ENCODE measurements around the gene NODAL. TPM values are rescaled to one million over a fixed set of nuclear protein-coding genes. Genes with fewer than 3 reads are reported as not detected.
A peak's percentile ranks its signal among the peaks of the same experiment; 100 is the strongest.

The NODAL gene
- total and polyA plus RNA-seq, 2 experiments from 2014 or later, result not detected

DNA sequence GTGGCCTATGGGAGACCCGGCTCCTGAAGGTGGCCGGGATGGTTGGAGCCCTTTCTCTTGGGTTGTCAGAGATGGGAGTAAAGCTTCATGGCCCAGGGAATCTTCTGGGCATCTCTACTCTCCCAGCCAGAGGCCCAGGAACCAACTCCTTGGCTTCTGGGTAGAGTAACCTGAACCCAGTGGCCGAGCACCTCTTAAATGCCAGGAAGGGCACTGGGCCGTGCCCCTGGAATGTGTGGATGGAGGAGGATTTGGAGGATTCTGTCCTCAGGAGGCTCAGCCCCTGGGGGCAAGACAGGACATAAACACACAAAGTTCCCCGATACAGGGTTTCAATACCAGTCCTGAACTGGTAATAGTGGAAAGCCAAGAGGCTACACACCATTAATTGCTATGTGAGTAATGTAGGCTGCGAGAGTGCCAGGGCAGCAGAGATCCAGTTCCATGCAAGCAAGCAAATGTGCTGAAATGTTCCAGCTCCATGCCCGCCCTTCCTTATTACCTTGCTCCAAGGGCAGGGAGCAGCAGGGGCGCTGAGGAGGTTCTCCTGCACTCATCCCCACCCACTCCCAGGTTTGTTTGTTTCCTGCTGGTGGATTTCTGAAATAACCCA is 38.3 kb upstream of the NODAL start:
- Histone ChIP-seq H2AFZ (no peak overlapping the region), H3K4me2 (ENCODE audit: unreplicated experiment) (no peak overlapping the region), H3K4me3 (no peak overlapping the region), H3K9me3 (ENCODE audit: low read depth) (no peaks in the 10 kb centered on the region), H3K79me2 (ENCODE audit: insufficient read depth) (no peaks in the 10 kb centered on the region), H3K27ac (no peak overlapping the region), H3K27me3 (replicated peaks; ENCODE audit: insufficient read depth) (peaks cover 23% of the 10 kb centered on the region), H3K9ac (no peak overlapping the region), H3K4me1 (ENCODE audit: insufficient read depth) (no peaks in the 10 kb centered on the region), H3F3A (ENCODE audit: insufficient read depth) (no peaks in the 10 kb centered on the region), H3K36me3 (ENCODE audit: low read depth) (no peaks in the 10 kb centered on the region), H4K20me1 (ENCODE audit: insufficient read depth) (no peaks in the 10 kb centered on the region), H3K9me2 (ENCODE audit: insufficient read depth) (no peaks in the 10 kb centered on the region)
- 87 to 93% methylated on average over 8 of the region's 8 CpGs for WGBS, 2 experiments (ENCODE audit: low coverage in 1 of 2, low lambda C conversion rate in 2 of 2, missing lambda C conversion rate in 2 of 2)
- no peak for TF ChIP-seq EZH2 (IDR thresholded peaks at IDR 0.05; ENCODE audit: insufficient read depth, poor library complexity, severe bottlenecking)
- TF ChIP-seq EZH2phosphoT487 (IDR thresholded peaks at IDR 0.05; ENCODE audit: insufficient read depth, low read depth), result no peak
- DNase-seq, result no peak
- in situ Hi-C loops (cut with MboI), result no loop called here

DNA sequence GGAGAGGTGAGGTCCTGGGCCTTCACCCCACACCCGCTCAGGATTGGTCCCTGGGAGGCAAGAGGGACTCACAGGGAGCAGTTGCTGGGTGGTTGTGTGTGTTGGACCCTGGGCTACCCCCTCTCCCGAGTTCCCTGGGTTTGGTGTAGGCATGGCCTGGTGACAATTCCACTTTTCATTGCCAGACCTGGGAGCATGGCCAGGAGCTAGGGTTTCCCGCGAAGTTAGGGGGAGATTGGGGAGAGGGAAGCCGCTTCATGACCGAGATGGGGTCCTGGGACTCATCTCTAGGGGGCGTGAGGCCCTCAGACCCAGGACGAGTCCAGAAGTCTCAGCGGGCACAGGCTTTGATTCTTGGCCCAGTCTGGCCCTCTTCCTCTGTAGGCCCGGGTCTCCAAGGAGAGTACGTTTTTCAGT is 37.7 kb upstream of the NODAL start:
- H3K79me2 ChIP-seq (ENCODE audit: insufficient read depth), result no peaks in the 10 kb centered on the region
- H3K9me2 ChIP-seq (ENCODE audit: insufficient read depth), result no peaks in the 10 kb centered on the region
- no peaks in the 10 kb centered on the region for H3K36me3 ChIP-seq (ENCODE audit: low read depth)
- no peaks in the 10 kb centered on the region for H3K4me1 ChIP-seq (ENCODE audit: insufficient read depth)
- peaks cover 23% of the 10 kb centered on the region for H3K27me3 ChIP-seq (replicated peaks; ENCODE audit: insufficient read depth)
- H3F3A ChIP-seq (ENCODE audit: insufficient read depth), result no peaks in the 10 kb centered on the region
- DNase-seq, result no peak
- H3K4me3 ChIP-seq, result peak overlapping the region; percentile 69
- no peaks in the 10 kb centered on the region for H3K9me3 ChIP-seq (ENCODE audit: low read depth)
- H4K20me1 ChIP-seq (ENCODE audit: insufficient read depth), result no peaks in the 10 kb centered on the region
- H2AFZ ChIP-seq, result 0 out of 2 replicates have a peak overlapping the region, but pooled peaks have one; percentile 50
- H3K9ac ChIP-seq, result no peak overlapping the region
- in situ Hi-C loops (cut with MboI), result no loop called here
- TF ChIP-seq EZH2phosphoT487 (IDR thresholded peaks at IDR 0.05; ENCODE audit: insufficient read depth, low read depth) (no peak), EZH2 (IDR thresholded peaks at IDR 0.05; ENCODE audit: insufficient read depth, poor library complexity, severe bottlenecking) (no peak)
- no peak overlapping the region for H3K4me2 ChIP-seq (ENCODE audit: unreplicated experiment)
- no peak overlapping the region for H3K27ac ChIP-seq
- 50 to 59% methylated on average over 11 of the region's 11 CpGs for WGBS, 2 experiments (ENCODE audit: low coverage in 1 of 2, low lambda C conversion rate in 2 of 2, missing lambda C conversion rate in 2 of 2)

DNA sequence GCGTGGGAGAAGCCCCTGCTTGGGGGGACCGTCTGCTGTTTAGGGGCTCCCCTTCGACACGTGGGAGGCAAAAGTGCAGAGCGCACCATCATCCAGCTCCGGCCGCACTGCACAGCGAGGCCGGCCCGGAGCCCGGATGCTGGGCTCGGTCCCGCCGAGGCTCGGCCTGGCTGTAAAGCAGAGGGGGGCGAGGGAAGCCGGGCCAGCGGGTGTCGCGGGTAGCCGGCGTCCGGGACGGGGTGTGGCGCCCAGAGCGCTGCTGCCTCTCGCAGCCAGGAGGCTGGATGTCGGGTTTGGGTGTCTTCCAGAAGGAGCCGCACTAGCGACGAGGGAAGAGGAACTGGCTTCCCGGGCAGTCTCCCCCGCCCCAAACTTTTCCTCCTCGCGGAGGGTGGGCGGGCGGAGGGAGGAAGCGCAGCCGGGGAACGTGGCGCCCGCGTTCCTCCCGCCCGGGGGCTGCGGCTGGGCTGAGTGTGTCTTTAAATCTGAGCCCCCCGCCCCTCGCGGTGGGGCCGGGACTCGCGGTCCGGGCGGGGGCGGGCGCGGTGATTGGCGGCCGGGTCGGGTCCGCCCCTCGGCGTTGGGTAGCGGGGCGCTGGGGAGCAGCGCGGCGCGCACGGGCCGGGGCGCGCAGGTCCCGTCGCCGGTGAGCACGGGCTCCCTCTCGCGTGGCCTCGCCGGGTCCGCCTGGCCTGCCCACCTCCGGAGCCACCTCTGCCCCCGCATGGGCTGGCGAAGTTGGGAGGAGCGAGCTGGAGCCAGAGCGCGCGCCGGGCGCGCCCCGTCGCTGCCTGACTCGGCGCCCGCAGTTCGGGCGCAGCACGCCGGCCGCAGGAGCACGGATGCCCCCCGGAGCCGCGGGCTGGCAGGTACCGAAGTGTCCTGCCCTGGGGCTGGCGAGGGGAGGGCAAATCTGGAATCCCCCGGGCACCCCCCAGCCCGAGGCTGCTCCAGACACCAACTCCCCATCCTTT is 37.0 kb upstream of the NODAL start, which contains the start of gene PALD1:
TSS of gene PALD1 (plus strand) at position 577 of the 974 bp plus-strand sequence. CDS start 47,185 bp downstream, outside the sequence.
- TF ChIP-seq EZH2phosphoT487 (IDR thresholded peaks at IDR 0.05; ENCODE audit: insufficient read depth, low read depth) (no peak), EZH2 (IDR thresholded peaks at IDR 0.05; ENCODE audit: insufficient read depth, poor library complexity, severe bottlenecking) (no peak)
- Histone ChIP-seq H3K36me3 (ENCODE audit: low read depth) (no peaks in the 10 kb centered on the region), H3K9me2 (ENCODE audit: insufficient read depth) (no peaks in the 10 kb centered on the region), H4K20me1 (ENCODE audit: insufficient read depth) (no peaks in the 10 kb centered on the region), H3K79me2 (ENCODE audit: insufficient read depth) (no peaks in the 10 kb centered on the region), H3K4me2 (ENCODE audit: unreplicated experiment) (peak within 1 kb of the TSS; percentile 47), H2AFZ (peak within 1 kb of the TSS; percentile 50), H3K9ac (peak within 1 kb of the TSS; percentile 41), H3K27ac (no peak within 1 kb of the TSS), H3K27me3 (replicated peaks; ENCODE audit: insufficient read depth) (peaks cover 27% of the 10 kb centered on the region), H3K9me3 (ENCODE audit: low read depth) (no peaks in the 10 kb centered on the region), H3F3A (ENCODE audit: insufficient read depth) (no peaks in the 10 kb centered on the region), H3K4me1 (ENCODE audit: insufficient read depth) (no peaks in the 10 kb centered on the region), H3K4me3 (peak within 1 kb of the TSS; percentile 69)
- WGBS, 2 experiments (ENCODE audit: low coverage in 1 of 2, low lambda C conversion rate in 2 of 2, missing lambda C conversion rate in 2 of 2), result 1% methylated on average over 51 to 71 of the region's 110 CpGs
- in situ Hi-C loops (cut with MboI), result no loop called here
- DNase-seq, result peak; percentile 57

DNA sequence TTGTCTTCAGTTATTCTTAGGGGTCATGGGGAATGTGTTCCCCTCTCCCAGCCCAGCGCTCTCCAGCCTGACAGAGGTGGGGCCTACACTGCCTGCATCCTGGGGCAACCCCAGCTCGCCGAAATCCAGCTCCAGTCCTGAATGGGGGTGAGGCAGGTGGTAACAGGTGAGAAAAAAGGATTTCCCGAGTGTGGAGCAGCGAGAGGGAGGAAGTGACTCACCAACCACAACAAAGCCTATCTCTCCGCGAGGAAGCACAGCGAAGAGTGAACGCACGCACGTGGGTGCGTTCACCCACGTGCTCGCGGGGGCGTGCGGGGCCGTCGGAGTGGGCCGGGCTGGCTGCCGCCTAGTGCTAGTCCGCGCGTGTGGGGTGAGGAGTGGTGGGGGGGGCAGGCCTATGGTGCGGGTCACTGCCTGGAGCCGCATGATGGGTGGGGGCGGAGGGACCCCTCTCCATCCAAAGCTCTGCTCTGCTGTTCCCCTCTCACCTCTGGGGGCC is 36.2 kb upstream of the NODAL start:
- Histone ChIP-seq H3K4me2 (ENCODE audit: unreplicated experiment) (no peak overlapping the region), H3K4me3 (no peak overlapping the region), H3K4me1 (ENCODE audit: insufficient read depth) (no peaks in the 10 kb centered on the region), H3F3A (ENCODE audit: insufficient read depth) (no peaks in the 10 kb centered on the region), H3K9me3 (ENCODE audit: low read depth) (no peaks in the 10 kb centered on the region), H3K27me3 (replicated peaks; ENCODE audit: insufficient read depth) (peaks cover 32% of the 10 kb centered on the region), H3K27ac (no peak overlapping the region), H3K36me3 (ENCODE audit: low read depth) (no peaks in the 10 kb centered on the region), H2AFZ (no peak overlapping the region), H3K79me2 (ENCODE audit: insufficient read depth) (no peaks in the 10 kb centered on the region), H4K20me1 (ENCODE audit: insufficient read depth) (no peaks in the 10 kb centered on the region), H3K9ac (no peak overlapping the region), H3K9me2 (ENCODE audit: insufficient read depth) (no peaks in the 10 kb centered on the region)
- WGBS, 2 experiments (ENCODE audit: low coverage in 1 of 2, low lambda C conversion rate in 2 of 2, missing lambda C conversion rate in 2 of 2), result 16% methylated on average over 24 of the region's 27 CpGs
- DNase-seq, result peak; percentile 35
- TF ChIP-seq EZH2 (IDR thresholded peaks at IDR 0.05; ENCODE audit: insufficient read depth, poor library complexity, severe bottlenecking) (no peak), EZH2phosphoT487 (IDR thresholded peaks at IDR 0.05; ENCODE audit: insufficient read depth, low read depth) (no peak)
- in situ Hi-C loops (cut with MboI), result no loop called here

Data from GM23248 (cell line).